NCI-H2029 (cell line): ENCODE data around the gene HSPB6.

Experiments used
- DNase-seq: peaks from one replicate; lab custom pipeline; 2025; lab: John Stamatoyannopoulos, UW

The HSPB6 gene

DNA sequence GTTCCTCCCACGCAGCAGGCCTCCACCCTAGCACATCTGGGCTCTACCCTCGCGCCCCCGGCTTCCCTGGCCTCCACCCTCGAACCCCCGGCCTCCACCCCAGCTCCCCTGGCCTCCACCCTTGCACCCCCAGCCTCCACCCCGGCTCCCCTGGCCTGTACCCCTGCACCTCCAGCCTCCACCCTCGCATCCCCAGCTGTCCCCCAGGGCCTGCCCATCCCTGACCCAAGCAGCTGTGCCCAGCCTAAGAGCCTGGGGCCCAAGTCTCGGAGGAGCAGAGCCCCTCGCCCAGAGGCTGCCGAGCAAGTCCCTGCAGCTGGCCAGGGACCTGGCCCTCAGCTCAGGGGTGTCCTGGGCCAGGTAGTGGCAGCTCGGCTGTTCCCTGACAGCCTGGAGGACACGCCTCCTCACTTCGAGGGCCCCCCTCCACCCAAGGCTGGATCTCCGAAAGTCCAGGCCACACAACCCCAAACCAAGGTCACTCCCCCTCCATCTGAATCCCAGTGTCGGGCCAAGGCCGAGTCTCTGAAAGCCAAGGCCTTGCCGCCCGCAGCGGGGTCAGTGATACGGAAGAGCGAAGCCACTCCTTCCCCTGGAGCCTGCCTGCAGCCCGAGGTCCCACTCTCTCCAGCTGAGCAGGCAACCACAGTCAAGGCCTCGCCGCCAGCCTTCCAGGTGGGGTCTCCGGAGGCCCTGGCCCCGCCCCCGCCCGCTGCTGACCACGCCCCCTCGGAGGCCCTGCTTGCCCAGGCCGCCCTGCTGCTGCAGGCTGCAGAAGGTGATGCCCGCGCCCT is 10.7 kb upstream of the HSPB6 start:
- no peak for DNase-seq

DNA sequence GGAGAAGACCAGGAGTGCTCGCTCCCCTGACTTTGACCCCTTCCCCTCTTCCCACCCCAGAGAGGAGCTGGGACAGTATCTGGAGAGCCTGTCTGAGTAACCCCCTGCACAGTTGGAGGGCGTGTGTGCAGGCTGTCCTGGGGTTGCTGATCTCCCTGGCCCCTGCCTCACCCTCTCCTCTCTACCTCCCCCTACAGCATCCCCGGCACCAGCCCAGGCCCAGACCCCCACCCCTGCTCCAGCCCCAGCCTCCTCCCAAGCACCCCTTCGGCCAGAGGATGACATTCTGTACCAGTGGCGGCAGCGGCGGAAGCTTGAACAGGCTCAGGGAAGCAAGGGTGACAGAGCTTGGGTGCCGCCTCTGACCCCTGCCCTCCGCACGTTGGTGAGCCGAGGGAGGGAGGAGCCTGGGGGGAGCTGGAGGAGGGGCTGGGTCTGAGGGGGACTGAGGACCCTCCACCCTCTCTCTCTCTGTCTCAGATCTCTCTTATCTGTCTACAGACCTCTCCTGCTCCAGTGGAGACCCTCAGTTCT is 9.8 kb upstream of the HSPB6 start:
- no peak for DNase-seq

DNA sequence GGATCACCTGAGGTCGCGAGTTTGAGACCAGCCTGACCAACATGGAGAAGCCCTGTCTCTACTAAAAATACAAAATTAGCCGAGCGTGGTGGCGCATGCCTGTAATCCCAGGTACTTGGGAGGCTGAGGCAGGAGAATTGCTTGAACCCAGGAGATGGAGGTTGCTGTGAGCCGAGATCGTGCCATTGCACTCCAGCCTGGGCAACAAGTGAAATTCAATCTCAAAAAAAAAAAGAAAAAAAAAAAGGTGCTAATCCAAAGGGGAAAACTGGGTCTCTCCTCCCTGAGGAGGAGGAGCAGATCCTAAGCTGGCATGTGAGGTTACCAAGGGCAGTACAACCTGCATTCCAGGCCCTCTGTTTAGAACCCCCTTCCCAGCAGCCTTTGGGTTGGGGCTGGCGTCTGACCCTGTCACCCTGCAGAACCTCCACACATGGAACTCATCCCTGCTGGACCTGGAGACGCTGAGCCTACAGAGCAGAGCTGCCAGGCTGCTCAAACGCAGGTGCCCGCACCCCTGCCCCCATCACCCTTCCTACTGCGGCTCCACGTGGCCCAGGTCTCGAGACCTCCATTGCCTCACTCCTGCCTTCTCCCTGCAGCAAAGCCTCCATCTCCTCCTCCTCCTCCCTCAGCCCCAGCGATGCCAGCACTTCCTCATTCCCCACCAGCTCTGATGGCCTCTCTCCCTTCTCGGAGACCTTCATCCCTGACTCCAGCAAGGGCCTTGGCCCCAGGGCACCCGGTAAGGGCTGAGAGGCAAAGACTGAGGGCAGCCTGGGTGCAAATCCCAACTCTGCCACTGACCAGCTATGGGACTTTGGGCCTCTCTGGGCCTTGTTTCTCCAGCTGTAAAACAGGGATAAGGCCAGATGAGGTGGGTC is 7.8 kb upstream of the HSPB6 start:
- no peak for DNase-seq

DNA sequence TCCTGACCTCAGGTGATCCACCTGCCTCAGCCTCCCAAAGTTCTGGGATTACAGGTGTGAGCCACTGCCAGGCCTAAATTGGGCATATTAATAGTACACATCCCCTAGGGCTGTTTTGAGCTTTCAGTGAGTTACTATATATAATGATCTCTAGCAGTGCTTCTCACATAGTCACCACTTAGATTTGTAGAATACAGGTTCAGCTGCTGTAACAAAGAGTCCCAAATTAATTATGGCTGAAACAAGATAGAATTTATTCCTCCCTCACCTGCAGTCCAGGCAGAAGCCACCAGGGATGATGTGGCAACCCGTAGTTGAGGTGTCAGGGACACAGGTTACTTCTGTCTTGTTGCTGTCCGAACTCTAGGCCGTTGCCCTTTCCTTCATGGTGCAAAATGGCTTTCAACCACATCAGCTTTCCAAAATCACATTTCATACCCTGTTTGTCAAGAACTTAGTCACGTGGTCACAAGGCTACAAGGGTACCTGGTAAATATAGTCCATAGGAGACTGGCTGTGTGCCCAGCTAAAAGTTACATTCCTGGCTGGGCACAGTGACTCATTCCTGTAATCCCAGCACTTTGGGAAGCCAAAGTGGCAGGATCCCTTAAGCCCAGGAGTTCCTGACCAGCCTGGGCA is 4.0 kb upstream of the HSPB6 start:
- no peak for DNase-seq

DNA sequence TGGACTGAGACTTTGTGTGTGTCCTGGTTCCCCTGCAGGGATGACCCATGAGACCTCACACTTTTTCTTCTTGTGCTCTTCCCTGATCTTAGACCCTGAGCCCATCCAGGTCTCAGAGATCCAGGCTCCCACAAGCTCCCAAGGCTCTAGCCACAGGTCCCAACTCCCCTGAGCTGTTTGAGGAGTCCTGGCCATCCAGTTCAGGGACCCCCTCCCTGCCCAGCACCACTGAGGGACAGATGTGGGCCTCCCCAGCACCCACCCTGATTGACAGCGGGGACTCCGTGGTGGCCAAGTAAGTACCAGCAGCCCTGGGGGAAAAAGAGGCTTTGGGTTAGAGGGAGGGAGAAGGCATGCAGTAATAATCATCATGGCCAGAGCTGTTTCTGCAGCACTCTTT is 2.9 kb upstream of the HSPB6 start:
- no peak for DNase-seq

DNA sequence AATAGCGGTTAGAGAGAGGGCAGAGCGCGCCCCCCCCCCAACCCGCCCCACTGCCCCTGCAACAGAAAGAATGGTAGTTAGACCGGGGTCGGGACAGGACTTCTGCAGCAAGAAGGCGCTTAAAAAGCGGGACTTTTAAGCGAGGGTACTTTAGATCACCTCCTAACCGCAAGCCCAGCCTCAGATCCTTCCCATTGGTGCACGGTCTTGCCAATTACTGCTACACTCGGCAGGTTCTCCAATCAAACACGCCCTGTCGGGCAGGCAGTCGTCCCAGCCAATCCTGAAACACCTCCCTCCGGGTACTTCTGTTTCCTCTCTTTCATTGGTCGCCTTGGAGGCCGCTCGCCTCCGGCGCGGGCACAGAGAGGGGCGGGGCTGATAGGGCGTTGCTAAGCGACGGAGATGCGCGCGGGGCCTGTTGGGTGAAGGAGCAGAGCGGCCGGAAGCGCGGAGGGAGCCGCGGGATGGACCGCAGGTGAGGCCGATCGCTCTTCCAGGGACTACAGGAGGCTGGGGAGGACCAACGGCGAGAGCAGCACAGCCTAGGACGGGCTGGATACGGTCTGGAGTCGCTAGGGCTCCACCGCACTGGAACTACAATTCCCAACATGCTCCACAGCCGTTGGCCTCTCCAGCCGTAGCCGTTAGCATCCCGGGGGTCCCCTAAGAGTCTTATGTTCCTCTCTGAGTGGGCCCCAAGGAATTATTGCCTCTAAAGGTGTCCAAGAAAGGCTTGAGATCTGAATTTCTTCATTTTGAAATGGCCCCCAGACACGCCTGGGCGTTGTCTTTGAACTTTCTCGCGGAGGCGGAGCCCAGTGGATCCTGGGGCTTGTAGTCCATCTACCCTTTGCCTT is 1.1 kb upstream of the HSPB6 start, which contains the start of gene PROSER3:
PROSER3 (plus strand) TSS at position 428 of the 860 bp plus-strand sequence; CDS start at position 468, 40 bp downstream.
- DNase-seq = peak; percentile 99

DNA sequence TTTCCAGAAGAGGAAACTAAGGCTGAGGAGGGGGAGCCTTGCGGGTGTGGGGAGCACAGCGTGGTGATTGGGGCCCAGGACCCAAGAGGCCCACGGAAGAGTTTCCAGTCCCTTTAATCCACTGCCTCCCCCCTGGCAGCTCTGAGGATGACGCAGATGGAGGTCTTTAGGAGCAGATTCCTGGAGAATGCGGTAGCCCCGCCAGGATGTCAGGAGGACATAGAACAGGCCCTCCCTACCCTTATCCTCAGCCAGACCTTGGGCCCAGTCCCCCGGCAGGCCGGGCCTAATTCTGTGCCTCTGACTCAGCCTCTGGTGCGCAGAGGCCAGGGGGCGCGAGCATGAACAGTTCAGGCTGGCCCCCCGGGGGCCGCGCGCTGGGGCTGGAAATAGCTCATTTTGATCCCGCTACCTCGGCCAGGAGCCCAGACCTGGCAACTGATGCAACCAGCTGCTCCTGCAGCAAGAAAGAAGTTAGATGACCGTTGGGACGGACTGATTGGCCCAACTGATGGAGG is 461 bp upstream of the HSPB6 start:
- peak; percentile 22 for DNase-seq

DNA sequence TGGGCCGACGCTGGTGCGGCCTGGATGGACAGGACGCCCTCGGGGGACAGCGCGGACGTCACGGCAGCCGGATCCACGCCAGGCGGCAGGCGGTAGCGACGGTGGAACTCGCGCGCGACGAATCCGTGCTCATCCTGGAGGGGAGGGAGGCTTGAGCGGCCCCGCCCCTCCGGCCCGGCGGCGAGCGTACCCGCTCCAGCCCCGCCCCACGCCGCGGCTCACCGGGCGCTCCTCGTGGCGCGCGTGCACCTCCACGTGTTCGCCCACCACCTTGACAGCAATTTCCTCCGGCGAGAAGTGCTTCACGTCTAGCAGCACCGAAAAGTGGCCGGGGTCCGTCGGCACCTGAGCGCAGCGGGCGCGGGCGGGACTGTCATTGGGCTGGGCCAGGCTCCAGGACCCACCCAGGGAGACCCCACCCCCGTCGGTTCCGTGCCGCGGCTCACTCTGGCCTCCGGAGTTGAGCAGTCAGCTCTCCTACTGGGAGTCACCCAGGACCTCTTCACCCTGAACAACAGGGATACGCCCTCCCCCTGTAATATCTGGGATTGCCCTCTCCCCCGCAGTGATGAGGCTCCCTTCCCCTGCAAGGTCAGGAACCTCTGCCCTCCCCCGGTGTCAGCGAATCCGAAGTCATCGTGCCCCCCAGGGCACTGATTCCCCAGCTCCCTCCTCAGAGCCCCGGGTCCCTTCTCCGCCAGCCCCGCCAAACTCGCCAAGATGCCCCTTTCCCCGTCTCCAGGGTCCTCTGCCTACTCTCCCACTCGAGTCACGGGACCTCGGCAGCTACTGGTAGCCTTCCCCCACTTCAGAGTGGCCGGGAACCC is 1.1 kb downstream of the HSPB6 start:
- no peak for DNase-seq

DNA sequence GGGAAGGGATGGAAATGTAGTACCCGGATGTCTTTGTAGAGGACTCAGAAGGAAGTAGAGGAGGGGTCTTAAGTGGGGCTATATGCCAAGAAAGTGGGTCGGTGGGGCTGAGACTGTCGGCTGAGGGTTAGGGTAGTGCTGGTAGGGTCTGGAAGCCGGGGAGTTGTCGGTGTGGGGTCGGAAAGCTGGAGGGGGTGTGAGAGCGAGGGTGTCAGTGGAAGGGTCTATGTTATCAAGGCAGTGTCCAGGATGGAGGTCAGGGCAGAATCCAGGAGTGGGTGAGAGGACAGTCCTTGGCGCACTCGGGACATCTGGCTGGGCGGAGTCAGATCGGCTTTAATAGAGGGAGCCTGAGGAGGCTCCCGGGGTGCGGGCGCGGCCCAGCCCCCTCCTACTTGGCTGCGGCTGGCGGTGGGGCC is 1.7 kb downstream of the HSPB6 start:
- DNase-seq = no peak

DNA sequence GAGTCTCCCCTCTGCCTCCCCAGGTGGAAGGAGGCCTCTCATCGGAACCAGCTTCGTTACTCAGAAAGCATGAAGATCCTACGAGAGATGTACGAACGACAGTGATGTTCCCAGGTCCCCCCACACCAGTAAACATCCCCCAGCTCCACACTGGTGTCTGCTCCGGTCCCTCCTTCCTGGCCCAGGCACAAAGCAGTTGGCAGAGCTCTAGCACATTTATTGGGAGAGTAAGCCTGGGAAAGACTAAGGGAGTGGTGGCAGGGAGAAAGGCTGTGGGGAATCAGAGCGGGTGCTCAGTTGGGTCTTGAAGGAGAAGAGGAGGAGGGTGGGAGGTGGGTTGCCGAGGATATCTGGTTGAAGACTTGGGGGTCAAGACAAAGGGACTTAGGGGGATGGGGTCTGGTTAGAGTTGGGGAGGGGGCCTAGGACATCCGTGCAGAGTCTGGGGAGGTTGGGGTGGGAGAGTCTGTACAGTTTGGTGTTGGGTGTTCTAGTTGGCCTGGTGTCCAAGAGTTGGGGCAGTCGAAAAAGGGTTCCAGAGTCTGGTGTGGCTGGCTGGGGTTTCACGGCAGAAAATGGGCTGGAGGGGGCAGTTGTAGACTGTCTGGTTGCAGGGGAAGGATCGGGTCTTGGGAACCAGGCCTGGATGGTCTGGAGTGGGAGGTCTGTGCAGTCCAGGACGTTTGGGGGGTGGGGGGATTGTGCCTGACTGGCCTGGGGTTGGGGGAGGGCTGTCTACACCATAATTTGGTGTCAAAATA is 2.3 kb downstream of the HSPB6 start:
- no peak for DNase-seq

DNA sequence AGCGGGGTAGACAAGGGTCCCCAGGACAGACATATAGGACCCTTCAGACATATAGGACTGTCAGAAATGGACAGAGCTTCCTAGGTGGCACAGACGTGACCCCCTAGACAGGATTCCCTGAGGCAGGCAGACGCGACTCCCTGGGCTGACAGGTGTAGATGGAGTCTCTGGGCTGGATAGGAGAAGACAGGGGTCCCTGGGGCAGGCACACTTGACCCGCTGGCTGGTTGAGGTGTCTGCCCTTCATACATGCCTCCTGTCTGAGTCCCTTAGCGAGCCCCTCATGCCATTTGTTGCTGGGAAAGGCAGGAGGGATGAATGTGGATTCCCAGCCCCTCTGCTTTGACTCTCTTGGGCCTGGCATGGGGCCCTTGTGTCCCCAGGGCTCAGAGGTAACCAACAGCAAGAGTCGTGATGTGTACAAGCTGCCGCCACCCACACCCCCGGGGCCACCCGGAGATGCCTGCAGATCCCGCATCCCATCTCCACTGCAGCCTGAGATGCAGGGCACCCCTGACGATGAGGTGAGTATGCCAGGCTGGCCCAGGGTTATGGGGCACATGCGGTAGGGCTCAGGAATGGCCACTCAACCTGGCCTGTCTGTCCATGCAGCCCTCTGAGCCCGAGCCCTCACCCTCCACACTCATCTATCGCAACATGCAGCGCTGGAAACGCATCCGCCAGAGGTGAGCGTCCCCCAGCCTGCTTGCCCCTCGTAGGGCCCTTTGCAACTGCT is 3.0 kb downstream of the HSPB6 start:
- no peak for DNase-seq

DNA sequence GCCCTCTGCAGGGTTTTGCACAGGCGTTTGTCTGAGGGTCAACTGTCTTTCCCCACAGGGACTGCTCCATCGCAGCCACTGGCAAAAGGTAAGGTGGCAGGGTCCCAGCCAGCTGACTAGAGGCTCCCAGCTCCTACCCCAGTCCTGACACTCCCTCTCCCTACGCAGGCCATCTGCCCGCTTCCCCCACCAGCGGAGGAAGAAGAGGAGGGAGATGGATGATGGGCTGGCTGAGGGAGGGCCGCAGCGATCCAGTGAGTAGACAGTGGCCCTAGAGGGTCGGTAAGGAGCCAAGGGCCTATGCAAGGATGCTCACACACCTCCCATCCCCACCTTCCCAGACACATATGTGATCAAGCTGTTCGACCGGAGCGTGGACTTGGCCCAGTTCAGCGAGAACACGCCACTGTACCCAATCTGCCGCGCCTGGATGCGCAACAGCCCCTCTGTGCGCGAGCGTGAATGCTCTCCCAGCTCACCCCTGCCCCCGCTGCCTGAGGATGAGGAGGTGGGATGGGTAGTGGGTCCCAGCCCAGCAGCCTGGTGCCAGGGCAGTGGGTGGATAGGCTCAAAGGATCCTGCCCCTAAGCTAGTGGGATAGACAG is 4.0 kb downstream of the HSPB6 start:
- DNase-seq = no peak

DNA sequence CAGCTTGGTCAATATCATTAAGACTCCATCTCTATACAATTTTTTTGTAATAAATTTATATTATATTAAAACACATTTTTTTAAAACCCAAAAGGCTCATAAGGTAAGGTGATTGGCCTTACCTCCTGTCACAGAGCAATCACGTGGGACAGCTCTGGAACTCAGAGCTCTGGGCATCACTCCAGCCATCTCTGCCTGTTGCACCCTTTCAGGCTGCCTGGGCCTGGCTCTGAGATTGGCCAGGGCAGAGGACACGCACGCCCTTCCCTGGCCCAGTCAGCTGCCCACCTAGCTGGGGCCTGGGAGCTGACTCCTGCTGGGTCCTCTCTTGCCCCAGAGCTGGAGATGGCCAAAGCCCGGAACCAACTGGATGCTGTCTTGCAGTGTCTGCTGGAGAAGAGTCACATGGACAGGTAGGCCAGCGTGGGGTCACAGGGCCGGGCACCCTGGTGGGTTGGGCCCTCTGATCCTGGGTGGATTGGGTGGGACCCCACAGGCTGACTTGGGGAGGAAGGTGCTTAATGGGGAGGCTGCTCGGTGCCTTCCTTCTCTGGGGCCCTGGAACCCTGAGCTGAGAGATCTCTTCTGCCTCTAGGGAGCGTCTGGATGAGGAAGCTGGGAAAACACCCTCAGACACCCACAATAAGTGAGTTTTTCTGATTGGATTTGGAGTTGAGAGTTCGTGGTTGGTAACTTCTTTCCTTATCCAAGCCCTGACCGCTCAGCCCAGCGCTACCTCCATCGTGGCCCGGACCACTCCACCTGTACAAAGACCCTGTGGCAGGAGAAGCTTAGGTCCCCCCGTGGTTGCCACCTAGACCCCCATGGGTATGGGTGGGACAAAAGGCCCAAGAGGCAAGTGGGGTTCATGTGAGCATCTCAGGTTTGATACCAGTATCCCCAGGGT is 4.7 kb downstream of the HSPB6 start:
- no peak for DNase-seq

DNA sequence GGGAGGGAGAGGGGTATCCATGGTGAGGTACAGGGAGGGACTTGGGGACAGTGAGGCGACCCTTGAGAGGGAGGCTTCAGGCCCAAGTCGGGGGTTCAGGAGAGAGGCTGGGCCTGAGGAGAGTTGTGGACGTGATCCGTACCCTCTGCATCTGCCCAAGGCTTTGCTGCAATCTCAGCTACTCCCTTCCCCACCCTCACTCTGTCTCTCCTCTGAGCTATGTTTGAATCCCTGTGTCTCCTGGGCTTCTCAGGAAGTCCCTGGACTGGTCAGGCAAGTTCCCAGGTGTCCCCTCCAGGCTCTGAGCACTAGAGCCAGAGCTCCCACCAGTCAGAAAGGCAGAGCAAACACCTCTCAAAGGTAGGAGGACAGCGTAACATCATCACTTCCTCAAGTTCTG is 6.7 kb downstream of the HSPB6 start:
- no peak for DNase-seq

DNA sequence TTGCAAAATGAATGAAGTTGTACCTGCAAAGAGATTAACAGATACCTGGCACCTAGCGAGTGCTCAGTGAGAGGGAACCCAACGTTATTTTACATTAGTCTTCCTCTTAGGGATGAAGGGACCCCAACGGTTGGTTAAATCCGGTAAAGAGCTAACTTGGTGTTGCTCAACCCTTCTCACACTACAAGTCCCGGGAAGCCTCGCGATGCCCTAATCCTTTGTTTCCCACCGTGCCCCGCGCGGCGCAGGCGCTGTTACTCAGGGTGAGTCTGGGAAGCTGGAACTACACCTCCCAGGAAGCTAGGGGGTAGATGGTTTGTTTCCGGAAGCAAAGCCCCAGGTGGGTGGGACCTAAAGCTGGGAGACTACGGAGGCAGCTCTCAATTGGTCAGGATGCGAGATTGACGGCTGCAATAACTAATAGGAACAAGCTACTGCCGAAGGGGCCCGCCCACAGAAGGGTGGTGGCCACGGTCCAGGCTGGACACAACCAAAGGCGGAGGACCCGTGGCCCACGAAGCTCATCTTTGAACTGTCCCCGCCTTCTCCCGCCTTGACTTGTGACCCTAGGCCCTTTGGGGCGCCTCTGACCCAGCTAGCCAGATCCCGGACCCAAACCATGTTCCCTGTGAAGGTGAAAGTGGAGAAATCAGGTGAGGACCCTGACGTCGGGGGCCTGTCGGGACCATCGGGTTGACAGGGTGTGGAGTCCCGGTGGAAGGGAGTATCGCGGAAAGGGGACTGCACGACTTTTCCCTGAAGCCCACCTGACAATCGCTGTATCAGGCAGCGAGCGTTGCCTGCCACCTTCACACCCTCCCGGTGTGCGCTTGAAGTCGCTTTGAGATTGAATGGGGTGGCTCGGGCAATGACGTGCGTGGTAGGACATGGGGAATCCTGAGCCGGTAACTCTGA is 8.5 kb downstream of the HSPB6 start, which contains the start of gene LIN37:
LIN37 (plus strand) TSS at position 471 of the 915 bp plus-strand sequence; CDS start at position 620, 149 bp downstream.
- peak; percentile 99 for DNase-seq

DNA sequence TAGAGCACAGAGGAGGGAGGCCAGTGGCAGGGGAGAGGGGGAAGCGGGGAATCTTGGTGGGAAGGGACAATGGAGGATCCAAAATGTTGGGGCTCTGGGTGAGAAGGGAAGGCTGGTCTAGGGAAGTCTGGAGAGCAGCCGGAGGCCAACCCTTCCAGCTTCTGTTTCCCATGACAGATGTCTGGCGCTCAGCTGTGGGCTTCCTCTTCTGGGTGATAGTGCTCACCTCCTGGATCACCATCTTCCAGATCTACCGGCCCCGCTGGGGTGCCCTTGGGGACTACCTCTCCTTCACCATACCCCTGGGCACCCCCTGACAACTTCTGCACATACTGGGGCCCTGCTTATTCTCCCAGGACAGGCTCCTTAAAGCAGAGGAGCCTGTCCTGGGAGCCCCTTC is 10.3 kb downstream of the HSPB6 start:
- no peak for DNase-seq
